HCT116 (cell line): ENCODE data around the gene CCR5AS.

Experiments
- ATAC-seq: fragments of 200-7000 bp; cut with Tn5 transposase; 2 replicates; pipeline ENCODE4 v1.9.1; 2020; ENCODE audit warnings: mild to moderate bottlenecking, moderate library complexity
- BruUV-seq: library from RNA; stranded (reverse); fragments of 400-500 nt; replicated peaks from 2 replicates; lab custom pipeline; 2021; lab: Mats Ljungman, UMichigan
- CTCF ChIA-PET: fragments of 300-600 bp; sonication (Branson Sonifier 250); formaldehyde crosslinking; loops from one replicate; lab custom pipeline; 2021; ENCODE audit warnings: antibody characterized with exemption; lab: Charles Lee
- POLR2A ChIA-PET: fragments of 300-600, 350-600 bp; sonication (Branson Sonifier 250); formaldehyde crosslinking; loops from one replicate; lab custom pipeline; 2021; ENCODE audit warnings: antibody characterized with exemption; lab: Charles Lee
- RAD21 ChIA-PET, 2 experiments: fragments of 300-600 bp; sonication (Branson Sonifier 250); formaldehyde crosslinking; loops; one replicate each; lab custom pipeline; 2023; ENCODE audit warnings: low total read pairs in 2 of 2; ENCODE audit not compliant: uncharacterized antibody in 2 of 2, unreplicated experiment in 2 of 2, low non-redundant PET in 1 of 2; lab: Charles Lee
- DNase-seq: peaks from one replicate; pipeline ENCODE4 v3.0.0-alpha.2; 2010; ENCODE audit warnings: low read depth, low spot score
- H2AFZ ChIP-seq: fragments of 200-600 bp; shearing (Covaris generic), sonication (generic); 2 replicates; pipeline ENCODE4 v1.6.1; 2017; ENCODE audit warnings: low read depth, mixed run types, mixed read lengths, antibody characterized with exemption, low read length; ENCODE audit not compliant: poor library complexity, severe bottlenecking
- H3K27ac ChIP-seq: 2 replicates; pipeline ENCODE4 v1.5.1; 2012; ENCODE audit warnings: low read depth, low read length
- H3K27me3 ChIP-seq: fragments of 200-600 bp; sonication (generic); 2 replicates; pipeline ENCODE4 v1.6.1; 2016; ENCODE audit warnings: mixed run types, low read length, mixed read lengths; ENCODE audit not compliant: insufficient read depth
- H3K36me3 ChIP-seq, 2 experiments: fragments of 200-500 bp in 1 of 2; fragments of 200-600 bp in 1 of 2; sonication (Bioruptor generic) in 1 of 2; sonication (generic) in 1 of 2; 2 replicates each; pipeline versions ENCODE4 v1.5.1 to v1.6.1; 2014 to 2016; ENCODE audit warnings: low read length in 2 of 2, inconsistent platforms in 1 of 2, mixed read lengths in 1 of 2, mixed run types in 1 of 2; ENCODE audit not compliant: insufficient read depth in 2 of 2, control insufficient read depth in 1 of 2
- H3K4me1 ChIP-seq, 2 experiments: fragments of 200-600 bp in 1 of 2; sonication (generic) in 1 of 2; 2 replicates each; pipeline versions ENCODE4 v1.5.1 to v1.6.1; 2012 to 2017; ENCODE audit warnings: low read length in 2 of 2, inconsistent platforms in 1 of 2, mild to moderate bottlenecking in 1 of 2, mixed read lengths in 1 of 2, mixed run types in 1 of 2, moderate library complexity in 1 of 2; ENCODE audit not compliant: insufficient read depth in 2 of 2, control insufficient read depth in 1 of 2
- H3K4me2 ChIP-seq: fragments of 200-600 bp; sonication (generic); 2 replicates; pipeline ENCODE4 v1.6.1; 2017; ENCODE audit warnings: mixed run types, low read length, mixed read lengths
- H3K4me3 ChIP-seq, 2 experiments: fragments of 200-600 bp in 1 of 2; sonication (generic) in 1 of 2; replicated peaks in 1 of 2; 2 replicates each; pipeline ENCODE4 v1.5.1; 2011 to 2016; ENCODE audit warnings: low read length in 2 of 2, control low read depth in 1 of 2, low read depth in 1 of 2, mild to moderate bottlenecking in 1 of 2, mixed read lengths in 1 of 2, mixed run types in 1 of 2
- H3K79me2 ChIP-seq: fragments of 200-600 bp; sonication (generic); 2 replicates; pipeline ENCODE4 v1.6.1; 2017; ENCODE audit warnings: mild to moderate bottlenecking, mixed run types, low read length, moderate library complexity, mixed read lengths; ENCODE audit not compliant: insufficient read depth
- H3K9ac ChIP-seq: fragments of 200-600 bp; sonication (generic); 2 replicates; pipeline ENCODE4 v1.6.1; 2016; ENCODE audit warnings: low read length, mixed read lengths
- H3K9me2 ChIP-seq: fragments of 200-600 bp; sonication (generic), shearing (Covaris generic); 2 replicates; pipeline ENCODE4 v1.6.1; 2017; ENCODE audit warnings: mixed run types, mild to moderate bottlenecking, moderate library complexity; ENCODE audit not compliant: insufficient read depth
- H3K9me3 ChIP-seq, 2 experiments: fragments of 200-500 bp in 1 of 2; fragments of 200-600 bp in 1 of 2; sonication (Bioruptor generic) in 1 of 2; sonication (generic) in 1 of 2; 2 replicates each; pipeline ENCODE4 v1.6.1; 2014 to 2017; ENCODE audit warnings: low read length in 2 of 2, mixed read lengths in 2 of 2, inconsistent platforms in 1 of 2, low read depth in 1 of 2, mild to moderate bottlenecking in 1 of 2, mixed run types in 1 of 2, moderate library complexity in 1 of 2; ENCODE audit not compliant: control insufficient read depth in 1 of 2, insufficient read depth in 1 of 2
- H4K20me1 ChIP-seq: fragments of 200-600 bp; sonication (generic), shearing (Covaris generic); 2 replicates; pipeline ENCODE4 v1.6.1; 2017; ENCODE audit warnings: mixed run types, mild to moderate bottlenecking, moderate library complexity; ENCODE audit not compliant: insufficient read depth
- ATF3 ChIP-seq: IDR thresholded peaks from 2 replicates; pipeline ENCODE4 v1.6.1; 2012
- CEBPB ChIP-seq: IDR thresholded peaks from 2 replicates; pipeline ENCODE4 v1.6.1; 2012; ENCODE audit warnings: low read depth
- CTCF ChIP-seq, 3 experiments: fragments of 200-600 bp in 1 of 3; sonication (generic) in 1 of 3; IDR thresholded peaks in 2 of 3; conservative IDR thresholded peaks in 1 of 3; 2 replicates each; pipeline ENCODE4 v1.5.1; 2012 to 2017; ENCODE audit warnings: low read depth in 2 of 3, low read length in 2 of 3, antibody characterized with exemption in 1 of 3, borderline replicate concordance in 1 of 3, control low read depth in 1 of 3, mild to moderate bottlenecking in 1 of 3, mixed read lengths in 1 of 3, mixed run types in 1 of 3, moderate library complexity in 1 of 3; ENCODE audit not compliant: insufficient read depth in 1 of 3
- EGR1 ChIP-seq: IDR thresholded peaks from 2 replicates; pipeline ENCODE4 v1.6.1; 2012; ENCODE audit warnings: low read depth
- ELF1 ChIP-seq: IDR thresholded peaks from 2 replicates; pipeline ENCODE4 v1.6.1; 2012; ENCODE audit warnings: low read depth, borderline replicate concordance
- EZH2 ChIP-seq: fragments of 200-600 bp; sonication (generic); IDR thresholded peaks from 2 replicates; pipeline ENCODE4 v1.6.1; 2017; ENCODE audit warnings: antibody characterized with exemption, mixed run types
- EZH2phosphoT487 ChIP-seq: fragments of 200-600 bp; IDR thresholded peaks from 2 replicates; pipeline ENCODE4 v1.6.1; 2018; ENCODE audit warnings: antibody characterized with exemption, borderline replicate concordance
- FOSL1 ChIP-seq: IDR thresholded peaks from 2 replicates; pipeline ENCODE4 v1.6.1; 2012; ENCODE audit warnings: low read depth
- MAX ChIP-seq: IDR thresholded peaks from 2 replicates; pipeline ENCODE4 v1.6.1; 2012
- POLR2A ChIP-seq: IDR thresholded peaks from 2 replicates; pipeline ENCODE4 v1.7.0; 2011; ENCODE audit warnings: borderline replicate concordance; ENCODE audit not compliant: insufficient read depth, insufficient read length; ENCODE audit errors: extremely low read depth
- REST ChIP-seq: IDR thresholded peaks from 2 replicates; pipeline ENCODE4 v1.6.1; 2012; ENCODE audit warnings: low read depth
- SIN3A ChIP-seq: IDR thresholded peaks from 2 replicates; pipeline ENCODE4 v1.6.1; 2012; ENCODE audit warnings: low read depth
- SRF ChIP-seq: IDR thresholded peaks from 2 replicates; pipeline ENCODE4 v1.6.1; 2012; ENCODE audit warnings: low read depth
- TCF7L2 ChIP-seq: IDR thresholded peaks from 2 replicates; pipeline ENCODE4 v1.7.0; 2011; ENCODE audit warnings: borderline replicate concordance, inconsistent platforms; ENCODE audit not compliant: insufficient read depth, insufficient read length; ENCODE audit errors: extremely low read depth
- YY1 ChIP-seq: IDR thresholded peaks from 2 replicates; pipeline ENCODE4 v1.6.1; 2011; ENCODE audit warnings: low read length, low read depth, moderate library complexity, mild to moderate bottlenecking; ENCODE audit not compliant: insufficient replicate concordance; ENCODE audit errors: extremely low read depth
- ZBTB33 ChIP-seq: IDR thresholded peaks from 2 replicates; pipeline ENCODE4 v1.6.1; 2011; ENCODE audit warnings: mild to moderate bottlenecking, low read length, moderate library complexity; ENCODE audit not compliant: insufficient replicate concordance; ENCODE audit errors: extremely low read depth
- ZFX ChIP-seq: fragments of 450-650 bp; IDR thresholded peaks from 2 replicates; pipeline ENCODE4 v1.6.1; 2017
- ZNF274 ChIP-seq: fragments of 200-500 bp; sonication (Bioruptor generic); IDR thresholded peaks from 2 replicates; pipeline ENCODE4 v1.6.1; 2014; ENCODE audit warnings: mild to moderate bottlenecking, low read depth, low read length, inconsistent platforms
- intact Hi-C: fragments of 100-400 bp; cut with micrococcal nuclease; formaldehyde crosslinking; loops from 2 replicates; pipeline ENCODE4 v1.10.0; 2022

Gene CCR5AS

GRCh38 chr3:46359733-46360493 is 47.0 kb downstream of the CCR5AS start:
- no peak overlapping the region for H3K9ac ChIP-seq
- no peaks in the 10 kb centered on the region for H4K20me1 ChIP-seq
- no peak overlapping the region for H3K4me3 ChIP-seq
- ChIA-PET RAD21 (interaction anchor here in 1 of 2 experiments (0.6 kb wide), 1 partner anchor 270 kb away, joined by 4 read pairs; no protein-coding TSS in a partner anchor), POLR2A (no interaction called here), CTCF (interaction anchor here (1.0 to 1.5 kb wide), 3 partner anchors 13 to 151 kb away, joined by 3 to 4 read pairs (median 3); no protein-coding TSS in a partner anchor)
- no peaks in the 10 kb centered on the region for H3K79me2 ChIP-seq
- no peak overlapping the region for H2AFZ ChIP-seq
- H3K36me3 ChIP-seq = no peaks in the 10 kb centered on the region
- H3K9me3 ChIP-seq = no peaks in the 10 kb centered on the region
- ATAC-seq = no peak
- no peak overlapping the region for H3K27ac ChIP-seq
- H3K27me3 ChIP-seq = peaks cover 27% of the 10 kb centered on the region
- H3K9me2 ChIP-seq = no peaks in the 10 kb centered on the region
- no peak for DNase-seq
- intact Hi-C loops = no loop called here
- no peak overlapping the region for H3K4me2 ChIP-seq
- no TSS peak for BruUV-seq
- TF ChIP-seq SRF (no peak), CEBPB (no peak), ATF3 (no peak), TCF7L2 (no peak), ZNF274 (no peak), REST (no peak), SIN3A (no peak), POLR2A (no peak), YY1 (no peak), EZH2 (no peak), MAX (no peak), FOSL1 (no peak), ZBTB33 (no peak), EGR1 (no peak), CTCF (IDR thresholded peaks at IDR 0.05 in 2 of 3, conservative IDR thresholded peaks at IDR 0.05 in 1 of 3; ENCODE audit: borderline replicate concordance in 1 of 3, insufficient read depth in 1 of 3, low read depth in 2 of 3, low read length in 2 of 3) (no peak), ZFX (no peak), EZH2phosphoT487 (no peak), ELF1 (no peak)
- H3K4me1 ChIP-seq = no peaks in the 10 kb centered on the region
